A673 (cell line): ENCODE measurements around the gene CACNA1A. TPM values are rescaled to one million over a fixed set of nuclear protein-coding genes. Genes with fewer than 3 reads are reported as not detected.
"Not testable (repeated sequence)": the region's sequence is repeated elsewhere in the genome, so short reads cannot be mapped to it uniquely, and the experiment has no call there.

Source experiments
- BruUV-seq: library from RNA; stranded (reverse); fragments of 400-500 nt; replicated peaks from 2 replicates; lab custom pipeline; 2021; lab: Mats Ljungman, UMichigan
- CTCF ChIA-PET: fragments of 300-600 bp; sonication (Branson Sonifier 250); formaldehyde crosslinking; loops from one replicate; lab custom pipeline; 2022; ENCODE audit warnings: antibody characterized with exemption; lab: Charles Lee
- POLR2A ChIA-PET: fragments of 300-600 bp; sonication (Branson Sonifier 250); formaldehyde crosslinking; loops from one replicate; lab custom pipeline; 2022; ENCODE audit warnings: antibody characterized with exemption; ENCODE audit not compliant: low non-redundant PET; lab: Charles Lee
- DNase-seq: peaks from one replicate; pipeline ENCODE4 v3.0.0-alpha.2; 2015; ENCODE audit warnings: low spot score
- H3K27ac ChIP-seq: fragments of 200-600 bp; sonication (generic); 2 replicates; pipeline ENCODE4 v1.5.1; 2016; ENCODE audit warnings: mixed run types, low read depth, mild to moderate bottlenecking, mixed read lengths, antibody characterized with exemption, low read length; ENCODE audit not compliant: poor library complexity, severe bottlenecking
- H3K27me3 ChIP-seq: fragments of 200-600 bp; sonication (generic); replicated peaks from 2 replicates; pipeline ENCODE4 v1.6.1; 2017; ENCODE audit warnings: mixed run types, low read depth, mild to moderate bottlenecking, mixed read lengths, antibody characterized with exemption, low read length; ENCODE audit not compliant: insufficient read depth, poor library complexity
- H3K36me3 ChIP-seq: fragments of 200-600 bp; sonication (generic); 2 replicates; pipeline ENCODE4 v1.6.1; 2016; ENCODE audit warnings: mixed run types, mild to moderate bottlenecking, mixed read lengths, antibody characterized with exemption, low read length; ENCODE audit not compliant: insufficient read depth, poor library complexity, severe bottlenecking
- H3K4me1 ChIP-seq: fragments of 200-600 bp; sonication (generic); 2 replicates; pipeline ENCODE4 v1.6.1; 2017; ENCODE audit warnings: mixed run types, mild to moderate bottlenecking, mixed read lengths, antibody characterized with exemption, low read length; ENCODE audit not compliant: insufficient read depth, poor library complexity, severe bottlenecking
- H3K4me3 ChIP-seq: fragments of 200-600 bp; sonication (generic); 2 replicates; pipeline ENCODE4 v1.5.1; 2016; ENCODE audit warnings: low read depth, mixed run types, mild to moderate bottlenecking, mixed read lengths, low read length; ENCODE audit not compliant: poor library complexity, severe bottlenecking
- H3K9me3 ChIP-seq: fragments of 200-600 bp; sonication (generic); 2 replicates; pipeline ENCODE4 v1.6.1; 2016; ENCODE audit warnings: mixed run types, low read depth, mild to moderate bottlenecking, mixed read lengths, antibody characterized with exemption, low read length; ENCODE audit not compliant: poor library complexity, severe bottlenecking
- CTCF ChIP-seq: fragments of 300-800, 200-600 bp; sonication (generic); conservative IDR thresholded peaks from 2 replicates; pipeline ENCODE4 v1.5.1; 2017; ENCODE audit warnings: low read depth, mild to moderate bottlenecking, antibody characterized with exemption, low read length, moderate library complexity, mixed read lengths
- EZH2 ChIP-seq: fragments of 200-600 bp; sonication (generic); IDR thresholded peaks from 2 replicates; pipeline ENCODE4 v1.6.1; 2017; ENCODE audit warnings: borderline replicate concordance, low read depth, mild to moderate bottlenecking, mixed read lengths, antibody characterized with exemption, low read length; ENCODE audit not compliant: poor library complexity, severe bottlenecking
- intact Hi-C: fragments of 100-400 bp; cut with micrococcal nuclease; formaldehyde crosslinking; loops from one replicate; pipeline ENCODE4 v1.10.0; 2022; ENCODE audit not compliant: unreplicated experiment
- total RNA-seq: library from RNA; stranded (reverse); gene quantifications from 2 replicates; pipeline ENCODE4 v1.2.3, GENCODE V29; 2021

The CACNA1A gene
- total RNA-seq, 1 experiment from 2014 or later, result 3.2 TPM

- TF ChIP-seq CTCF, result no peak
- no TSS peak for BruUV-seq
- Histone ChIP-seq H3K27ac (peak overlapping the region; percentile 61), H3K4me1 (peaks cover 42% of the 10 kb centered on the region), H3K36me3 (no peaks in the 10 kb centered on the region), H3K27me3 (no peaks in the 10 kb centered on the region), H3K9me3 (no peaks in the 10 kb centered on the region), H3K4me3 (no peak overlapping the region)
- intact Hi-C loops, result loop anchor here (10.0 kb wide), 1 partner anchor 675 kb away; no protein-coding TSS in a partner anchor
- ChIA-PET POLR2A (no interaction called here), CTCF (no interaction called here)
- no peak for DNase-seq
Observed at GRCh38 chr19:13169769-13170168, 336.5 kb downstream of the CACNA1A start.

DNA sequence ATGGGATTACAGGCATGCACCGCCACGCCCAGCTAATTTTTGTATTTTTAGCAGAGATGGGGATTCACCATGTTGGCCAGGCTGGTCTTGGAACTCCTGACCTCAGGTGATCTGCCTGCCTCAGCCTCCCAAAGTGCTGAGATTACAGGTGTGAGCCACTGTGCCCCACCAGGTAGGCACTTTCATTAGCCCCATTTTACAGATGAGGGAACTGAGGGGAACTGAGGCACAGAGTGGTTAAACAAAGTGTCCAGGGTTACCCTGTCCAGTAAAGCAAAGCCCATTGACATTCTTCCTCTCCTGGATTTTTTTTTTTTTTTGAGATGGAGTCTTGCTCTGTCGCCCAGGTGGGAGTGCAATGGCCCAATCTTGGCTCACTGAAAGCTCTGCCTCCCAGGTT is 340.1 kb downstream of the CACNA1A start:
- POLR2A ChIA-PET, result interaction anchor here (0.6 kb wide), 1 partner anchor 10 kb away, joined by 8 read pairs; no protein-coding TSS in a partner anchor
- BruUV-seq, H3K27me3 ChIP-seq, H3K4me3 ChIP-seq, H3K36me3 ChIP-seq, CTCF ChIA-PET, DNase-seq, H3K9me3 ChIP-seq: not testable (repeated sequence)
- intact Hi-C loops, result loop anchor here (10.0 kb wide), 1 partner anchor 679 kb away; no protein-coding TSS in a partner anchor
- peaks cover 49% of the 10 kb centered on the region for H3K4me1 ChIP-seq
- peak overlapping the region; percentile 100 for H3K27ac ChIP-seq

DNA sequence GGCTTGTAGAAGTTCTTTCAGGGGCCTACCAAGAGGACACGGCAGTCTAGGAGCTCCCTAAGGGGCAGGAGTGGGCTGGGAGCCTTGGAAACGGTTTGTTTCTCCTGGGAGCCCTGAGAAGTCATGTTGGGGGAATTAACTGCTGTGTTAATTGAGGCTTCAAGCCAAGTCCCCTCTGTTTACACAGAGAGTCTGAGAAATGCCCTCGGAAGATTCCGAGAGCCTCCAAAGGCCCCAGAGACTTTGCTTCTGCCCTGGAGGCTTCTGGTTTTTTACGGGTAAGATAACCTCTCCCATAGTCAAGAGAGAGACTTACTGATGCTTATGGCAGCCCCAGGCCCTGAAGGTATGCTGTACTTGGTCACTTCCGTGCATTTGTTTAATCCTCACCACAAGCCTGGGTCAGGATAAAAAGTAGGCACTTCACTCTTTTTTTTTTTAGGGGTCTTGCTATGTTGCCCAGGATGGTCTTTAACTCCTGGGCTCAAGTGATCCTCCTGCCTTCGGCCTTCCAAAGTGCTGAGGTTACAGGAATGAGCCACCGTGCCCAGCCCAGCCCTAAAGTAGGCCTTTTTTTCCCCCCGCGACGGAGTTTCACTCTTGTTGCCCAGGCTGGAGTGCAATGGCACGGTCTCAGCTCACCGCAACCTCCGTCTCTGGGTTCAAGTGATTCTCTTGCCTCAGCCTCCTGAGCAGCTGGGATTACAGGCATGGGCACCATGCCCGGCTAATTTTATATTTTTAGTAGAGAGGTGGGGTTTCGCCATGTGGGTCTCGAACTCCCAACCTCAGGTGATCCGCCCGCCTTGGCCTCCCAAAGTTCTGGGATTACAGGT is 340.9 kb downstream of the CACNA1A start:
- Histone ChIP-seq H3K36me3 (no peaks in the 10 kb centered on the region), H3K4me1 (peaks cover 49% of the 10 kb centered on the region), H3K4me3 (no peak overlapping the region), H3K9me3 (no peaks in the 10 kb centered on the region), H3K27me3 (no peaks in the 10 kb centered on the region), H3K27ac (peak overlapping the region; percentile 100)
- POLR2A ChIA-PET, result interaction anchor here (0.6 to 2.2 kb wide), 2 partner anchors 13 to 301 kb away, joined by 10 to 13 read pairs; no protein-coding TSS in a partner anchor
- TF ChIP-seq EZH2 (no peak), CTCF (no peak)
- CTCF ChIA-PET, result interaction anchor here (1.6 to 1.8 kb wide), 2 partner anchors 10 to 200 kb away, joined by 5 to 8 read pairs; no protein-coding TSS in a partner anchor
- intact Hi-C loops, result loop anchor here (2.0 to 10.0 kb wide), 2 partner anchors 15 to 679 kb away; partner anchors contain the start of genes IER2 and STX10
- TSS peak; percentile 43 for BruUV-seq
- peak; percentile 79 for DNase-seq
